ENCODE measurements around the gene MLLT3.

MLLT3 gene

GRCh38 chr9:20367855-20368254 is 254.4 kb downstream of the MLLT3 start:
- Histone ChIP-seq H3K4me3 (ENCODE audit: low read length, poor library complexity, severe bottlenecking) (no peak overlapping the region), H3F3A (ENCODE audit: low read depth) (no peaks in the 10 kb centered on the region), H3K36me3 (ENCODE audit: insufficient read depth, low read length) (peaks cover 25% of the 10 kb centered on the region; the same call in 1 of the 2 replicates), H3K4me1 (ENCODE audit: insufficient read depth, low read length, poor library complexity, severe bottlenecking) (peaks cover 9% of the 10 kb centered on the region), H3K9ac (ENCODE audit: low read depth, low read length, poor library complexity, severe bottlenecking) (no peak overlapping the region), H3K27me3 (ENCODE audit: insufficient read depth, low read length, poor library complexity, severe bottlenecking) (no peaks in the 10 kb centered on the region), H2AFZ (ENCODE audit: low read length) (no peak overlapping the region), H3K9me3 (ENCODE audit: insufficient read depth, low read depth, low read length) (no peaks in the 10 kb centered on the region), H4K20me1 (ENCODE audit: insufficient read depth, low read length, poor library complexity, severe bottlenecking) (no peaks in the 10 kb centered on the region), H3K9me2 (replicated peaks; ENCODE audit: low read depth, low read length) (no peaks in the 10 kb centered on the region), H3K79me2 (ENCODE audit: insufficient read depth, low read length) (0 out of 2 replicates have a peak, but pooled peaks cover 4% of the 10 kb centered on the region), H3K4me2 (ENCODE audit: low read depth, low read length, poor library complexity, severe bottlenecking) (no peak overlapping the region)
- no peak for TF ChIP-seq EZH2phosphoT487 (IDR thresholded peaks at IDR 0.05; ENCODE audit: borderline replicate concordance)
- no peak for TF ChIP-seq CTCF (conservative IDR thresholded peaks at IDR 0.05; ENCODE audit: low read length)

GRCh38 chr9:20364959-20365358 is 257.3 kb downstream of the MLLT3 start:
- H3K79me2 ChIP-seq (ENCODE audit: insufficient read depth, low read length), result 0 out of 2 replicates have a peak, but pooled peaks cover 4% of the 10 kb centered on the region
- no peak overlapping the region for H3K4me3 ChIP-seq (ENCODE audit: low read length, poor library complexity, severe bottlenecking)
- H3K4me2 ChIP-seq (ENCODE audit: low read depth, low read length, poor library complexity, severe bottlenecking), result no peak overlapping the region
- no peak overlapping the region for H3K9ac ChIP-seq (ENCODE audit: low read depth, low read length, poor library complexity, severe bottlenecking)
- no peaks in the 10 kb centered on the region for H4K20me1 ChIP-seq (ENCODE audit: insufficient read depth, low read length, poor library complexity, severe bottlenecking)
- no peaks in the 10 kb centered on the region for H3K9me3 ChIP-seq (ENCODE audit: insufficient read depth, low read depth, low read length)
- no peaks in the 10 kb centered on the region for H3K9me2 ChIP-seq (replicated peaks; ENCODE audit: low read depth, low read length)
- no peaks in the 10 kb centered on the region for H3F3A ChIP-seq (ENCODE audit: low read depth)
- peaks cover 48% of the 10 kb centered on the region; the same call in 1 of the 2 replicates for H3K36me3 ChIP-seq (ENCODE audit: insufficient read depth, low read length)
- TF ChIP-seq CTCF (conservative IDR thresholded peaks at IDR 0.05; ENCODE audit: low read length) (no peak), EZH2phosphoT487 (IDR thresholded peaks at IDR 0.05; ENCODE audit: borderline replicate concordance) (no peak)
- no peak overlapping the region for H2AFZ ChIP-seq (ENCODE audit: low read length)
- peaks cover 9% of the 10 kb centered on the region for H3K4me1 ChIP-seq (ENCODE audit: insufficient read depth, low read length, poor library complexity, severe bottlenecking)
- no peaks in the 10 kb centered on the region for H3K27me3 ChIP-seq (ENCODE audit: insufficient read depth, low read length, poor library complexity, severe bottlenecking)

GRCh38 chr9:20363233-20363632 is 259.1 kb downstream of the MLLT3 start:
- Histone ChIP-seq H2AFZ (ENCODE audit: low read length) (no peak overlapping the region), H3K4me2 (ENCODE audit: low read depth, low read length, poor library complexity, severe bottlenecking) (no peak overlapping the region), H3K27me3 (ENCODE audit: insufficient read depth, low read length, poor library complexity, severe bottlenecking) (no peaks in the 10 kb centered on the region), H3F3A (ENCODE audit: low read depth) (no peaks in the 10 kb centered on the region), H3K36me3 (ENCODE audit: insufficient read depth, low read length) (peaks cover 57% of the 10 kb centered on the region; the same call in 1 of the 2 replicates), H4K20me1 (ENCODE audit: insufficient read depth, low read length, poor library complexity, severe bottlenecking) (no peaks in the 10 kb centered on the region), H3K4me1 (ENCODE audit: insufficient read depth, low read length, poor library complexity, severe bottlenecking) (peaks cover 5% of the 10 kb centered on the region), H3K79me2 (ENCODE audit: insufficient read depth, low read length) (0 out of 2 replicates have a peak, but pooled peaks cover 4% of the 10 kb centered on the region), H3K9ac (ENCODE audit: low read depth, low read length, poor library complexity, severe bottlenecking) (no peak overlapping the region), H3K9me2 (replicated peaks; ENCODE audit: low read depth, low read length) (no peaks in the 10 kb centered on the region), H3K4me3 (ENCODE audit: low read length, poor library complexity, severe bottlenecking) (no peak overlapping the region), H3K9me3 (ENCODE audit: insufficient read depth, low read depth, low read length) (no peaks in the 10 kb centered on the region)
- TF ChIP-seq EZH2phosphoT487 (IDR thresholded peaks at IDR 0.05; ENCODE audit: borderline replicate concordance), result no peak
- TF ChIP-seq CTCF (conservative IDR thresholded peaks at IDR 0.05; ENCODE audit: low read length), result no peak

All from Loucy (cell line).